NCI-H748 treated with DMSO at 0.1 percent for 48 hours (cell line): ENCODE results near the gene MRGPRD.

Source experiments
- DNase-seq: peaks from one replicate; lab custom pipeline; 2025; lab: John Stamatoyannopoulos, UW

MRGPRD gene

DNA sequence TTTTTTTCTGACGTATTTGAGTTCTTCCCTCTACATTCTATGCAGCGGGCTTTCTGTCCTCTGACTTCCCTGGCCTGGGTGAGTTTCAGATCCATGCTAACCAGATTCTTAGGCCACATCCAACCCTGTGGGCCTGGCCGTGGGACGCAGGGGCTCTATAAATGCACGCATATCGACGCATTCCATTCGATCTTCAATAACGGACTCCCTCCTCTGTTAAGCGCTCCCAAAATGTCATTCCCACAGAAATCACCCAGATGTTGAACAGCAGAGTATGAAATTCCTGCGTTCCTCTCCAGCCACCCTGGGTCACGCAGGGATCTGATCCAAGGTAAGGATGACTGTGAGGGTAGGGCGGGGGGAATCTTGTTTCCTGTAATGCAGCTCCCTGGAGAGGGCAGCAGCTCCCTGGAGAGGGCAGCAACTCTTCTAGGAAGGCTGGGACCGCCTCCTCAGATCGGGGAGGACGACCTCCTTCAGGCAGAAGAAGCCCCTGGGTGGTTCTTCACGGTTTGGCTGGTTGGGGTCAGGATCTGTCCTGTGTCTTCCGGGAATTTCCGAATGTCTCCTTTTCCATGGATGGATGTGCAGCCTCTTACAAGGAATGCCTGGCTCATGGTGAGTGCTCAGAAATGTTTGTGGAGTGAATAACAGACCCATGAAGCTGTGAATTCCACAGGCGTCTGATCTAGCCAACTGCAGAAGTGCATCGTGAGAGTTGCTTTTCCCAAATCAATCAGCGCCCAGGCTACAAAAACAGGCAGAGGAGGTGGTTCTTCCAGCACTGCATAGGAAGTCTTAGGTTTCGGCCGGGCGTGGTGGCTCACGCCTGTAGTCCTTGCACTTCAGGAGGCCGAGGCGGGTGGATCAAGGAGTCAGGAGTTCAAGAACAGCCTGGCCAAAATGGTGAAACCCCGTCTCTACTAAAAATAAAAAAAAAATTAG is 12.2 kb downstream of the MRGPRD start:
- no peak for DNase-seq

DNA sequence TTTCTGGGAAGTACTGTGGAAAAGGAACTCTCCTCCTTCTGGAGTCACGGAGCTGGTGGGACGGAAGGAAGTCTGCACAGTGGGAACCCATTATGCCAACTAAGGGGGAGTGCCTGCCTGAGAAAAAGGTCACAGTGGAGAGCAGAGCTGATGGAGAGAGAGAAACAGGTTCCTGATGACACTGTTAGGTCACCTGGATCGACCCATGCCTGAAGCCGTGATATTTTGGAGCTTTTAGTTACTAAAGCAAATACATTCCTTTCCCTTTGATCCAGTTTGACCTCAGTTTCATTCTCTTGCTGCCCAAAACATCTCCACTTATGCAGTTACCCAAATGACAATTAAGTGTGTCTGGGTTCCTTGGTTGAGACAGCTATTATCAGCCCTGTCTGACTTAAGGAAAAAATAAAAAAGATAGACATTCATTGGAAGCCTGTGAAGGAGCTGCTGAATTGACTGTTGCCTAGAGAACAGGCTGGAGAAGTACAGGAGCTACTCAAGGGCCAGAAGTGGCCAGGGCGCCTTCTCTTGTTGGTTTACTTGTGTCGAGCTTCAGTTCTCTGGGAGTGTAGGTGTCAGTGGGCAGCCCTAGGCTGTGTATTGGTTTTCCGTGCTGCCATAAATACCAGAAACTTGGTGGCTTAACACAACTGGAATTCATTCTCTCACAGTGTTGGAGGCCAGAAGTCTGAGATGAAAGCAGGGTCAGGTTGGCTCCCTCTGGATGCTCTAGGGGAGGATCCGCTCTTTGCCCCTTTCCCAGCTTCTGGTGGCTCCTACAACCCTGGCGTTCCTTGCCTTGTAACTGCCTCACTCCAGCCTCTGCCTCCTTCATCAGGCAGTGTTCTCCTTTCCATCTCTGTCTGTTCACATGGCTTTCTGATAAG is 13.6 kb downstream of the MRGPRD start:
- DNase-seq: no peak

DNA sequence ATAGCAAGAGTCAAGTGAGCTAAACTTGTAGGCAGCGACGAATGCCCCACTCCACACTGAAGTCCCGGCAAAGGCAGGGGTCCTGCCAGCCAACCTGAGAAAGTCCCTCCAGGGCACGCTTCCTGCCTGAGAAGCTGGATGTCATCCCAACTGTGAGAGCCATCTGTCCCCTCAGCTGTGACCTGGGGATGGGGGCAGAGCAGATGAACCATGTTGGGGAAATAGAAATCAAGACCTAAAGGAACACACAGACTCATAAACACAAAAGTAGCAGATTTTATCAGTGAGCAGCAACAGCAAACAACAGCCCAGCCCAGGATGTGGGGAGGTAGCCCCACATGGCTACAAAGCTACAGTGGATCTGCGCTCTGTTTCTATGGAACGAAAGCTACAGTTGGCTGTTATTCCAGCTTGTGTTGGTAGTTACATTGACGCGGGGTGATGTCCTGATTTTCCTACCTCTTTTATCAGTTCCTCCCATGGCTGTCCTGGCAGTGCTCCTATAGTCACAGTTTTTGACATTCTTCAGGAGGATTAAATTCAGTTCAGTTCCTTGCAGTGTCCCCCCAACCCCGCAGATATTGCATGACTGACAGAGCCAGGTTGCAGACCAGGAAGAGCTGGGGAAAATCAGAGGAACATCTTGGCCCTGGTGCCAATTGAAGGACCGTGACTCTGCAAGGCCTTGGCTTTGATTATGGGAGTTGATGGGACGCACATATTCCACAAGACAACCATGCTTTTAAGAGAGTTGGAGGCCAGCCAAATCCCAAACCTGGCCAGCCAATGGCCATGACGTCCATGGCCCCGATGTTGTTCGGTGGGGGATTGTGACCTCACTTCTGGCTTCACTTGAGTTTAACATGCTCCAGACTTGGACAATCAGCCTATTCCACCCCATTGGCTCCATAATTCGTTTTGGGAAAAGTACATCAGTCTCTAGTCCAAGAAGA is 14.6 kb downstream of the MRGPRD start:
- DNase-seq: no peak

DNA sequence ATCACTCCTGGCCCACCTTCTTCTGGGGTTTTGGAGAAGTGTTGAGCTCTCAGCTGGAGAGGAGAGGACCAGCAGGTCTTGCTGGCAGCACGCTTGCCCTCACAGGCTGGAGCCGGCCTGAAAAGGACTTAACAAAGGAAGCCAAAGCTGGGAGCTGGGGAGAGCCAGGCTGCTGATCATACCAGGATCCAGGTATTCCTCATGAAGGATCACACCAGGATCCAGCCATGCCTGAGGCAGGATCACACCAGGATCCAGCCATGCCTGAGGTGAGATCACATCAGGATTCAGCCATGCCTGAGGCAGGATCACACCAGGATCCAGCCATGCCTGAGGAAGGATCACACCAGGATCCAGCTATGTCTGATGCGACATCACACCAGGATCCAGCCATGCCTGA is 17.0 kb downstream of the MRGPRD start:
- DNase-seq: no peak

DNA sequence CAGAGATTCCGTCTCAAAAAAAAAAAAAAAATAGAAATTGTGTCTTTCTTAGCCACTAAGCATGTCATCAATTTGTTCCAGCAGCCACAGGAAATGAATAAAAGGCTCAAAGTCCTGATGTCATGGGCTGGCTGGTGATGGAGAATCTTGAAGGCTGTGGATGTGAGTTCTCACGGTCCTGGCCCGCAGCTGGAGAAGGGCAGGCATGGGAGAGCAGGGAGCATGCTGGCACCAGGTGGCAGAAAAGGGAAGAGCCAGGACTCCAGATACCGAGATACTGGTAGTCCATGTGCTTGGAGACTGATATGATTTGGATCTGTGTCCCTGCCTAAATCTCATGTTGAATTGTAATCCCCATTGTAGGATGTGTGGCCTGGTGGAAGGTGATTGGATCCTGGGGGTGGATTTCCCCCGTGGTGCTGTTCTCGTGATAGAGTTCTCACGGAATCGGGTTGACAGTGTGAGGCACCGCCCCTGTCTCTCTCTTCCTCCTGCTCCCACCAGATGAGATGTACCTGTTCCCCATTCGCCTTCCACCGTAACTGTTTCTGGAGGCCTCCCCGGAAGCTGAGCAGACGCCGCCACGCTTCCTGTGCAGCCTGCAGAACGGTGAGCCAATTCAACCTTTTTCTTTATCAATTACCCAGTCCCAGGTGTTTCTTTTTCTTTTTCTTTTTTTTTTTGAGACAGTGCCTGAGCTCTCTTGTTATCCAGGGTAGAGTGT is 18.1 kb downstream of the MRGPRD start:
- DNase-seq: no peak

DNA sequence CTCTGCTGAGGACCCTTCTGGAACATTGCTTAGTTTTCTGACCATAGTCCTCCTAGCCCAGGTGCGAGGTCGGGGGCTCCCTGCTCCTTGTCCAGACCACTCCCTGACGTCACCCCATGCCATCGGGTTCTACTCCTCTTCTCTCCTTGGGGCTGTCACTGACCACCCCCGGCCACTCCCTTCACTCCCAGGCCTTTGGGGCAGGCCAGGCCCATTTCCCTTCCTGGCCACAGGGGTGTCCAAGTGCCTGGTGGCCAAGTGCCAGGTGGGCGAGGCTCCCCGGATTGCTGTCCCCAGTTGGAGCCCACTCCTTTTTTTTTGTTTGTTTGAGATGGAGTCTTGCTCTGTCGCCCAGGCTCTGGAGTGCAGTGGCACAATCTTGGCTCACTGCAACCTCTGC is 19.5 kb downstream of the MRGPRD start:
- no peak for DNase-seq

DNA sequence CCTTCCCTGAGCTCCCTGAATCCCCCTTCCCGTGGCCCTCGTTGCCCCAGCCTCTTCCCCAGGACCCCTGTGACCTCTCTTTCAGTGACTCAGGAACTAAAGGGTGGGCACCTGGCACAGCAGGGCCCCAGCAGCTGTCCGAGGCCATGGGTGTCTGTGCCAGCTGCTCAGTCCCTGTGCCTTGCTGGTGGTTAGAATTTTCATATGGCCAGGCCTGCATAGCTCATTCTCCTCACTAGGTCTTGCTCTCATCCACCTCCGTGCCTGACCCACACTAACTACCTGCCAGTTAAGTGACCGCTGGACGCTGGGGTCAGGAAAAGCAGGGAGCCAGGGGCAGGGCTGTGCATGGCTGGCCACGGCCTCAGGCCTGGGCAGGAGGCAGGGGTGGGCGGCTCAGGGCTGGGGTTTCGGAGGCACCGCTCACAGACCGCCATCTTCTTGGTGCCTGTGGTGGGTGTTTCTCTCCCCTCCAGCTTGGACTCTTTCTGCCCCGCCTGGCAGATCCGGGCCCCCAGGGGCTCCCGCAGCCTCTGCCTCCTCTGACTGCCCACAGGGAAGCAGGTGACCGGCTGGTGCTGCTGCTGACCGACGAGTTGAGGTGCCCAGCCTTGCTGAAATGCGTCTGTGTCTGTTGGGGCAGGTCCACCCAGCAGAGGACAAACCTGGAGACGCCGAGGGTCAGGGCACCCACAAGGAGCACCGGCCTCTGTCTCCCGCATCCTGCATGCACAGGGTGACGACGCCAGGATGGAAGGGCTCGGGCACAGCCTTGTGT is 20.3 kb downstream of the MRGPRD start:
- no peak for DNase-seq

DNA sequence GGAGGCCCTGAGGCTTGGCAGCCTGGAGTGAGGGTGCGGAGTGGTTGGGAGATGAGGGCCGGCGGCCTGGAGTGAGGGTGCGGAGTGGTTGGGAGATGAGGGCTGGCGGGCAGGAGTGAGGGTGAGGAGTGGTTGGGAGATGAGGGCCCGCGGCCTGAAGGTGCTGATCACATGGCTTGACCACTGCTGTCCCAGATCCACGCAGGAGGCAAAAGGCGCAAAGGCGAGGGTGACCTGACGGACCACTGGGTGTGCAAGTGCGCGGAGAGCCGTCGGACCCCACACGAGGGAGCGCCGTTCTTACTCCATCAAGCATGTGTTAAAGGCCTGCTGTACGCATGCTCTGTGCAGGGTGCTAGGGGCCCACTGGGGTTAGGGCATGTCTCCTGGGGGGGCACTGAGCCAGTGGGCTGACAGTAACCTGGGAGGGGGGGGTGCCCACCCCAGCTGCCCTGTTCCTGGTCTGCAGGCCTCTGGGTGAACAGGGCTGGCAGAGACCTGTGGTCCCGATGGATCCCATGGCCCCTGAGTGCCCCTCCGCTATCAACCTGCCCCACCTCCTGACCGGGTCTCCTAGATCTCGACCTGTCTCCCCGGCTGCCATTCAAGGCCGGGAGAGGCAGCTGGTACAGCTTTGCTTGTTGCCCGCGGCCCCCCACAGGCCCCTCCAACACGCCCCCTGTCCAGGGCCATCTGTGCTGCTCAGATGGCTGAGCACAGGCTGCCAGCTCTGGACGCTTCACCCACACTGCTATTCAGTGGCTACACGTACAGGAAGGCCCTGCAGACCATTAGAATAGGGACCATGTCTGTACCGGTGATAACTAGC is 21.1 kb downstream of the MRGPRD start:
- no peak for DNase-seq

DNA sequence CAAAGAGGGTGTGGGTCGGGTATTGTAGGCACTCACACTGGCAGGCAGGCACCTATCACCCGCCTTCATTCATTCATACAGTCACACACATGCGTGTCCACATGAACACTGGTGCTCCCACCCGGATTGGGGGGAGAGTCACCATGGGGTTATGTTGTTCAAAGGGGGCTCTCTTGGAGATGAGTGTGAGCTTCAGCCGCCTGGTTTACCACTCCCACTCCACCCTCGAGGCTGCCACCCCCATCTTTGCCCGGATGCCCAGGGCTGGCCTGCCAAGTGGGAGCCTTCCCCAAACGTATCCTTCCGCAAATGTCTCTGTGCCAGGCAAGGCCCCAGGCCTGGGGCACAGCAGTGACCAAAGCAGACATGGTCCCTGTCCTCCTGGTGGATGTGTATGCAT is 22.6 kb downstream of the MRGPRD start:
- DNase-seq: no peak

DNA sequence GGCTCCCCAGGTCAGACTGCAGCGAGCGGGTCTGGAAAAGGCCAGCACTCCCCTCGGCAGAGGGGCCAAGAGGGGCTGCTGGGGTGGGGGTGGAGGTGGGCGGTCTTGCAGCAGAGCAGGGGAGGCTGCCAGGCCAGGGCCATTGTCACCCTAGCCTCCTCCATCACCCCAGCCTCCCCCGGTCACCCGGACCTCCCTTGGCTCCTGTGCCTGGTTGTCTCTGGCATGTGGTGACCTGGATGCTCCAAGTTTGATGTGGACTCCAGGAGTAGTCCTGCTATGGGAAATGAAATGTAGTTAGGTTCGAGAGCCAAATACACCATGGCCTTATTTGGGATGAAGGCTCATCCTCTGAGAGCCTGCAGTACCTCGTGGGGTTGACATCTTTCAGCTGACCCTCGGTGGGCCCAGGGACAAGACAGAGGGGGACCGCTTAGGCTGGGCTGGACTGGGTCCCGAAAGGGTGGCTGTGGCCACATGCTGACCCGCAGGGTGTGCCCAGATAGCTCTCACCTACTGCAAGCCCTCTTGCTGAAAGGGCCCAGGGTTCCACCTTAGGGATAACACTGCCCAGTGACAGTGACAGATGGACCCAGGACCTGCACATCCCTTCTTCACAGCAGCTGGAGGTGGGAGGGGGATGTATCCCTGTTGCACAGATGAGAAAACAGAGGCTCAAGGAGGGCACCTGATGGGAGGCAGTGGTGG is 24.1 kb downstream of the MRGPRD start:
- DNase-seq: no peak

DNA sequence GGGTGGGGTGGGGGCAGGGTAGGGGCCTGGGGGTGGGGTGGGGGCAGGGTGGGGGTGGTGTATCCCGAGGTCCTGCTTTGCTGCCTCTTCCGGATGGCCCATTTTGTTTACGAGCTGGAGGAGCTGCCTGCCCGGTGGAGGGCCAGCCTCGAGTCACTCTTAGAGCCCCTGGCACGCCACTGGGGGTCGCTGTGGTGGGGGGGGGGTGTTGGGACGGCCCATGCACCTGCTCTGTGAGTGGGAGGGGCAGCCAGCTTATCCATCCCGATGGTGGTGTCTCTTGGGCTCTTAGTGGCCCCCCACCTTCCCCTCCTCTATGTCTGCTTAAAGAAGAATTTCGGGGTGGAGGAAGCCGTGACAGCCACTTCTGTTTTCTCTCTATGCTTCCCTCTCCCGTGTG is 24.6 kb downstream of the MRGPRD start:
- DNase-seq: no peak

DNA sequence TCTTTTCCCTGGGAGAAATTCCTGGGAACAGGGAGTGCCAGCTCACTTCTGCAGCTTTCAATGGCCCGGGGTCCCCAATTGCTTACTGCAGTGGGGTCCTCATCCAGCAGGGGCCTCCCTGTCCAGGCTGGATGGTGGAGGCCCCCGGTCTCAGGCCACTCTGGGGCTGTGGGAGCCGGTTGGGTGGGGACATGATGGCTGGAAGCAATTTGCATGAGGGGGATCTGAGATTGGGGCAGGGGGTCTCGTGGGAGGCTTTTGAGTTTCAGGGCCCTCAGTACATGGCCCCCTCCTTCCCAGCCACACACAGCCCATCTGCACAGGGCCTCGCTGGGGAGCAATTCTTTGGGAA is 25.2 kb downstream of the MRGPRD start:
- DNase-seq: no peak

DNA sequence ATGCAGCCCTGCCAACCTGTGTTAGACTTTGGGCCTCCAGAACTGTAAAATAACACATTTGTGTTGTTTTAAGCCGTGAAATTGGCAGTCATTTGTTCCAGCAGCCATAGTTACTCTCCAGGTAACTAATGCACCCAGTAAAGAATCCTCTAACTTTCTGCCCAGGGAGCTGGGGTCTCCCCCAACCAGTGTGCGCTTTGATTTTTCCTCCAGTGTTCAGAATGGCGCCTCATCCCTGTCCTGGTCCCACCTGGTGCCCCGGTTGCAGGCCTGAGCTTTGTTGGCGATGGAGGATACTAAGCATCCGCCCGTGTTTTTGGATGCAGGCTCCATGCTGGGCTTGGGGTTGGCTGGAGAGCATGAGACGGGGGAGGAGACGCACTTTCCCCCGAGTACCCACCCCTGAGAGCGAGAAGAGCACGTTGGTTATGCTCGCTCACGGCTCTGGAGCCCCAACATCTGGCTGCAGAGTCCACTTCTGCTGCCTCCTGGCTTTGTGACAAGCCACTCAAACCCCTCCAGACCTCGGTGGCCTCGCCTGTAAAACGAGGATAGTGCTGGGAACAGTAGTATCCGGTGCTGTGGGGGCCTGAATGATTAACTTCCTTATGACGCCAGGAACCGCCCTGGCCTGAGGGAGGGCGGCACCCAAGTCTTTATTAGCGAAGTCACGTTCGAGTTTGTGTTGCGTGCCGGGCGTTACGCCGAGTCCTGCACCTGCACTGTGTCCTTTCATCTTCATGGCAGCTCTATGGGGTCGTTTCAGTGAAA is 25.8 kb downstream of the MRGPRD start:
- no peak for DNase-seq

DNA sequence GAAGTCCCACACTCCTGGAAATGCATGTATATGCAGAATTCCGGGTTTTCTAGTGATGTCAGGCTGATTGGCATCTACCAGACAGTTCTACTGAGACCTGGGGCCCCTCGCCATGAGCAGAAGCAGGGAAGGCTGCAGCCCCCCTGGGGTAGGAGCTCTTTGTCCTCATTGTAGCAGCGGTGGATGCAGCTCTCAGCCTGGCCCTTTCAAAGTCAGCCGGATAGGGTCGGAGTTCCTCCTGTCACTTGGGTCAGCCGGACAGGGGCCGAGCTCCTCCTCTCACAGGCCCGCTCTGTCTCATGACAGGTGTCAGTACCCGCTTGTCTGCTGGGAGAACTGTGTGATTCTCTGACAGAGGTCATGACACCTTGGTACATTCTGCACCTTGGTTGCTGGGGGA is 30.0 kb downstream of the MRGPRD start:
- no peak for DNase-seq

DNA sequence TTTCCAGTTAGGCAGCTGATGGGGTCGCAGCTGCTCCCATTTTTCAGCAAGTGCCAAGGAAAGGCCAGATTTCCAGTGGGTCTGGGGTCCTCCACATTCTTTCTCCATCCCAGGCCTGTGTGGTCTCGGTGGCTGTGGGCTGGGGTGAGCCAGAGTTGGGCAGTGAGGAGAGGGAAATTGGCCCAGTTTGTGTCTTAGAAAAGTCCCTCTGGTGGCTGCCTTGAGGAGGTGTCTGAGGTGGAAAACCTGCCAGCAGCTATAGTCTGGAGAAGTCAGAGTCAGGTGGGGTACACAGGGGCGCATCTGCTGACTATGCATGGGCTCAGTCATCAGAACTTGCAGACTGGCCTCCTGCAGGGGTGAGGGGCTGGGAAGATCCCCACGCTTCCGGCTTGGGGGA is 30.5 kb downstream of the MRGPRD start:
- no peak for DNase-seq

DNA sequence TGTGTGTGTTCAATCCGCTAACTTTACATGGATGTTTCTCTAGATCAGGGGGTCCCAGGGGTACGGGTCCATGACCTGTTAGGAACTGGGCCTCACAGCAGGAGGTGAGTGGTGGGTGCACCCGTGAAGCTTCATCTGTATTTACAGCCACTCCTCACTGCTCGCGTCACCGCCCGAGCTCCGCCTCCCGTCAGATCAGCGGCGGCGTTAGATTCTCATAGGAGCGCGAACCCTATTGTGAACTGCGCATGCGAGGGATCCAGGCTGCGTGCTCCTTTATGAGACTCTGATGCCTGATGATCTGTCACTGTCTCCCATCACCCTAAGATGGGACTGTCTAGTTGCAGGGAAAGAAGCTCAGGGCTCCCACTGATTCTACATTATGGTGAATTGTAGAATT is 31.9 kb downstream of the MRGPRD start:
- DNase-seq: no peak

DNA sequence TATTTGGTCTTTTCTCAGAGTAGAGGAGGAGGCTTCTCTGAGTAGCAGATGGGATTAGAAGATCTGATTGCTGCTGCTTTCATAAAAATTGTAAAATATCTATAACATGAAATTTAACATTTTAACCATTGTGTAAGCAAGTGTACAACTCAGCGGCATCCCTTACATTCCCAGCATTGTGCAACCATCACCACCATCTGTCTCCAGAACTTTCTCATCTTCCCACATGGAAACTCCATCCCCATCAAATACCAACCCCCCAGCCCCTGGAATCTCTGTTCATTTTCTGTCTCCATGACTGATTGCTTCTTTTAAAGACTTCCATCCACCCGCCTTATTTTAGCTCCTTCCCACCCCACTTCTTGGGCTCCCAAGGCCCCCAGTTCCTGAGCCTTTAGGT is 32.3 kb downstream of the MRGPRD start:
- DNase-seq: no peak

DNA sequence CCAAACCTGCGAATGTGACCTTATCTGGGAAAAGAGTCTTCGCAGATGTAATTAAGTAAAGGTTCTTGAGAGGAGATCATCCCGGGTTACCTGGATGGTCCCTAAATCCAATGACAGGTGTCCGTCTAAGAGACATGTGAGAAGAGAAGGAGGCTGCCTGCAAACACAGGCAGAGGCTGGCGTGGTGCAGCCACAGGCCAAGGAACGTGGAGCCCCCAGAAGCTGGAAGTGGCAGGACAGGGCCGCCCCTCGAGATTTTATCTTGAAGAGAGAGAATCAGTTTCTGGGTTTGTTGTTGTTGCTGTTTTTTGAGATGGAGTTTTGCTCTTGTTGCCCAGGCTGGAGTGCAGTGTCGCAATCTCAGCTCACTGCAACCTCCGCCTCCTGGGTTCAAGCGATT is 33.6 kb downstream of the MRGPRD start:
- no peak for DNase-seq
